ENCODE measurements around the gene KRTAP27-1.

Gene KRTAP27-1

DNA sequence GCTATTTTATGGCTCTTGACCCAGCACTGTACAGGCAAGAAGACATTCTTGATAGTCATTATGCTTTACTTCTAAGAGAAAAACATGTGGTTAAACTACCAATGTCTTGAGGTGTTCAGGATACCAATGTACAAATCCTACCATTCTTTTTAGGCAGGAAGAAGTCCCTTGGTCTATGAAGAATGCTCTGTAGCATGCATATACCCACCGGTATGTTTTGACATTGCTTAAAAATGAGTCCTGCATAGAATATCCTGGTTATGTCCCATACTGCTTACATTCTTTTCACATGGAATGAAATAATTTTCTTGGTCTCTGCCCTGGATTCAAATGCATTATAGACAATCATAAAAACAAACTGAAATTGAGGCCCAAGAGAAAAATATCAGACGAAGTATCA, 4.8 kb downstream of the KRTAP27-1 start:
- DNase-seq (ENCODE audit: extremely low read depth, low read depth): no peak
- TF ChIP-seq, protein P1, sequence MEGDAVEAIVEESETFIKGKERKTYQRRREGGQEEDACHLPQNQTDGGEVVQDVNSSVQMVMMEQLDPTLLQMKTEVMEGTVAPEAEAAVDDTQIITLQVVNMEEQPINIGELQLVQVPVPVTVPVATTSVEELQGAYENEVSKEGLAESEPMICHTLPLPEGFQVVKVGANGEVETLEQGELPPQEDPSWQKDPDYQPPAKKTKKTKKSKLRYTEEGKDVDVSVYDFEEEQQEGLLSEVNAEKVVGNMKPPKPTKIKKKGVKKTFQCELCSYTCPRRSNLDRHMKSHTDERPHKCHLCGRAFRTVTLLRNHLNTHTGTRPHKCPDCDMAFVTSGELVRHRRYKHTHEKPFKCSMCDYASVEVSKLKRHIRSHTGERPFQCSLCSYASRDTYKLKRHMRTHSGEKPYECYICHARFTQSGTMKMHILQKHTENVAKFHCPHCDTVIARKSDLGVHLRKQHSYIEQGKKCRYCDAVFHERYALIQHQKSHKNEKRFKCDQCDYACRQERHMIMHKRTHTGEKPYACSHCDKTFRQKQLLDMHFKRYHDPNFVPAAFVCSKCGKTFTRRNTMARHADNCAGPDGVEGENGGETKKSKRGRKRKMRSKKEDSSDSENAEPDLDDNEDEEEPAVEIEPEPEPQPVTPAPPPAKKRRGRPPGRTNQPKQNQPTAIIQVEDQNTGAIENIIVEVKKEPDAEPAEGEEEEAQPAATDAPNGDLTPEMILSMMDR (IDR thresholded peaks at IDR 0.05; ENCODE audit: low read depth, low read length): no peak

DNA sequence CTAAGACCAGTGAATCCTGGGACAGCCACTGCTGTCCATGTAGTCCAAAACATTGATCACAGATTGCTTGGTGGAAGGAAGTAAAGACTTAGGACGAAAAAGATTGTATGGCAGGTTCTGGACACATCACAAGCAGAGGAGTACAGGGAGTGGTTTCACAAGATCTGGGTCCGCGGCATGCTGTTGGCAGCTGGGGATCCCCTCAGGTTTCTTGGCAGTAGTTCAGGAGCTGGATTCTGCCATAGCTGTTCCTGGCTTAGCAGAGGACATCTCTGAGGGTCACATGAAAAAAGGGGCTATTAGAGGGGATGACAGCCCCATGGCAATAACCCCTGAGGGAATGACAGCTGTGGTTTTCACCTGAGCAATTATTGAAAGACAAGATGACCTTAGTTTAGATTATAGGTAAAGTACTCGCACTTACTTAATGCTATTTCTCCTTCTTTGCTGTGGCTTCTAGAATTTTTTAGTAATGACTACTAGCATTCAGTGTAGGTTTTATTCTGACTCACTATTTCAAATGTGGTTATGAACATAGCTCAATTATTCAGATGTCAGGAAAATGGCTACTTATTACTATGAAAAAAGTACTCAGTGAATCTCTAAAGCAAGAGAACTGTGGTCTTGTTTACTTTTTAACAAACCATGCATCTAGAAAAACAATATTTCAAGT, 8.2 kb downstream of the KRTAP27-1 start:
- TF ChIP-seq, protein P1 (IDR thresholded peaks at IDR 0.05; ENCODE audit: low read depth, low read length): no peak
- no peak for DNase-seq (ENCODE audit: extremely low read depth, low read depth)

DNA sequence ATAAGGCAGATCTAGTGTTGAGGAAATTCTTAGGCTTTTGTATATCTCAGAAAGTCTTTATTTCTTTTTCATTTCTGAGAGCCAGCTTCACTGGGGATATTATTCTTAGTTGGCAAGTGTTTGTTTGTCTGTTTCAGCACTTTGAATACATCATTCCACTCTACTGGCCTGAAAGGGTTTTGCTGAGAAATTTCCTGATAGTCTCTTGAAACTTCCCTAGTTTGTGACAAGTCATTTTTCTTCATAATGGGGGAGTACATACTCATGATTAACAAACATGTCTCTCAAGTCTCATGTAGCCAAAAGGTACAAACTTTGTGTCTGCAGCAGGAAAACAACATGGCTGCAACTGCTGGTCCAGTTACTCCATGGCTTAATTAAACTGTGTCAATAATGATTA, 11.1 kb downstream of the KRTAP27-1 start:
- DNase-seq (ENCODE audit: extremely low read depth, low read depth): no peak
- TF ChIP-seq, protein P1 (IDR thresholded peaks at IDR 0.05; ENCODE audit: low read depth, low read length): no peak

GRCh38 chr21:30320215-30320614, 17.3 kb downstream of the KRTAP27-1 start, which contains the start of gene KRTAP26-1:
TSS of gene KRTAP26-1 (minus strand) at chr21:30320315. CDS start at chr21:30320035, 280 bp downstream.
- DNase-seq (ENCODE audit: extremely low read depth, low read depth): no peak
- TF ChIP-seq, protein P1 (IDR thresholded peaks at IDR 0.05; ENCODE audit: low read depth, low read length): no peak

- TF ChIP-seq, protein P1 (IDR thresholded peaks at IDR 0.05; ENCODE audit: low read depth, low read length): no peak
Measured at GRCh38 chr21:30315701-30316100, 21.8 kb downstream of the KRTAP27-1 start.

DNA sequence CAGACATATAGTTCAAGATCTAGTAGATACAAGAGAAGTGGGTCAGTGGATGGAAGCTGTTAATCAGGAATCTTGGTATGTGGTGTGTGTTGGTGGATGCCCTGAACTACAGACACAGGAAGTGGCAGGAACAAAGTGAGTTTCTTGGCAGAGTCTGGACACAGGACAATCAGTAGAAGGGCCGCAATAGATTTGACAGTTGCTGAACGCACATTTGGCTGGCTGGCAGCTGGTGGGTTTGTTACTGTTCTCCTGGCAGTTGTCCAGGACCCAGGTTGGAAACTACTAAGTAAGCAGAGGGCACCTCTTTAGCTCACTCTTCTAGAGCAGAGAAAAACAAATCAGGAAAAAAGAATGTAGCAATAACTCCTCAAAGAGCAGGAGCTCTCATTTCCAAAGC, 30.6 kb downstream of the KRTAP27-1 start:
- TF ChIP-seq, protein P1 (IDR thresholded peaks at IDR 0.05; ENCODE audit: low read depth, low read length): no peak
- DNase-seq (ENCODE audit: extremely low read depth, low read depth): no peak

More at GRCh38 chr21:30315701-30316100, 21.8 kb downstream of the KRTAP27-1 start:
- DNase-seq (ENCODE audit: extremely low read depth, low read depth): no peak

- TF ChIP-seq, protein P1 (IDR thresholded peaks at IDR 0.05; ENCODE audit: low read depth, low read length): no peak
- no peak for DNase-seq (ENCODE audit: extremely low read depth, low read depth)
Measured at GRCh38 chr21:30305136-30305535, 32.4 kb downstream of the KRTAP27-1 start.
